H1 (cell line): ENCODE measurements around the gene ADGRV1. TPM values are rescaled to one million over a fixed set of nuclear protein-coding genes. Genes with fewer than 3 reads are reported as not detected.

ENCODE experiments used
- CTCF ChIA-PET: fragments of 300-600 bp; sonication (Branson Sonifier 250); formaldehyde crosslinking; loops from one replicate; lab custom pipeline; 2021; ENCODE audit not compliant: partially characterized antibody; lab: Charles Lee
- POLR2A ChIA-PET: fragments of 300-600 bp; sonication (Branson Sonifier 250); formaldehyde crosslinking; loops from one replicate; lab custom pipeline; 2021; ENCODE audit warnings: inconsistent platforms; ENCODE audit not compliant: partially characterized antibody; lab: Charles Lee
- DNase-seq, 2 experiments: peaks; one replicate each; pipeline versions ENCODE4 v3.0.0 to v3.0.0-alpha.2; 2010 to 2022; ENCODE audit warnings: low spot score in 2 of 2, low read depth in 1 of 2, mixed read lengths in 1 of 2
- FAIRE-seq: peaks from 2 replicates; lab custom pipeline; 2011; peaks lifted over from hg19 to GRCh38; lab: Jason Lieb, UNC
- H2AFZ ChIP-seq: 2 replicates; pipeline ENCODE4 v1.8.1; 2012; ENCODE audit warnings: low read length, inconsistent platforms
- H2AK5ac ChIP-seq: 2 replicates; pipeline ENCODE4 v1.6.1; 2013; ENCODE audit warnings: low read depth, low read length
- H2BK120ac ChIP-seq: replicated peaks from 2 replicates; pipeline ENCODE3; 2013; ENCODE audit warnings: low read depth, low read length, inconsistent platforms
- H2BK12ac ChIP-seq: 2 replicates; pipeline ENCODE4 v1.6.1; 2013; ENCODE audit warnings: low read depth, low read length
- H2BK15ac ChIP-seq: 2 replicates; pipeline ENCODE4 v1.6.1; 2013; ENCODE audit warnings: low read length
- H2BK20ac ChIP-seq: 2 replicates; pipeline ENCODE4 v1.6.1; 2013; ENCODE audit warnings: low read length
- H2BK5ac ChIP-seq: 2 replicates; pipeline ENCODE4 v1.6.1; 2013; ENCODE audit warnings: low read depth, low read length
- H3K14ac ChIP-seq: 2 replicates; pipeline ENCODE4 v1.6.1; 2013; ENCODE audit warnings: inconsistent platforms; ENCODE audit not compliant: insufficient read length
- H3K18ac ChIP-seq: 2 replicates; pipeline ENCODE4 v1.6.1; 2013; ENCODE audit warnings: low read length; ENCODE audit errors: extremely low read depth
- H3K23ac ChIP-seq: 2 replicates; pipeline ENCODE4 v1.6.1; 2013; ENCODE audit warnings: inconsistent platforms; ENCODE audit not compliant: insufficient read length
- H3K23me2 ChIP-seq: 2 replicates; pipeline ENCODE4 v1.6.1; 2013; ENCODE audit warnings: low read depth, low read length
- H3K27ac ChIP-seq: 2 replicates; pipeline ENCODE4 v1.6.1; 2011; ENCODE audit warnings: low read depth, low read length, inconsistent platforms
- H3K27me3 ChIP-seq, 4 experiments: replicated peaks in 1 of 4; 1 replicate in 1 of 4; 2 replicates in 3 of 4; pipeline versions ENCODE4 v1.6.1 to v1.8.1; 2011 to 2013; ENCODE audit warnings: low read length in 3 of 4, mild to moderate bottlenecking in 3 of 4, inconsistent platforms in 2 of 4, mixed read lengths in 2 of 4, moderate library complexity in 1 of 4; ENCODE audit not compliant: control insufficient read depth in 3 of 4, insufficient read depth in 3 of 4; ENCODE audit errors: extremely low read depth in 1 of 4
- H3K36me3 ChIP-seq, 4 experiments: 2 replicates each; pipeline versions ENCODE4 v1.6.1 to v1.8.1; 2011 to 2013; ENCODE audit warnings: mild to moderate bottlenecking in 4 of 4, low read length in 3 of 4, moderate library complexity in 2 of 4, control low read depth in 1 of 4, inconsistent platforms in 1 of 4; ENCODE audit not compliant: insufficient read depth in 4 of 4, control insufficient read depth in 2 of 4
- H3K4ac ChIP-seq: replicated peaks from 2 replicates; pipeline ENCODE3; 2013; ENCODE audit warnings: low read length, low read depth, mixed read lengths, inconsistent platforms; ENCODE audit not compliant: insufficient read length
- H3K4me1 ChIP-seq, 4 experiments: replicated peaks in 1 of 4; 1 replicate in 1 of 4; 2 replicates in 3 of 4; pipeline versions ENCODE4 v1.6.1 to v1.8.1; 2011 to 2013; ENCODE audit warnings: low read length in 3 of 4, inconsistent platforms in 2 of 4, mixed read lengths in 1 of 4; ENCODE audit not compliant: insufficient read depth in 4 of 4, control insufficient read depth in 3 of 4
- H3K4me2 ChIP-seq, 2 experiments: 2 replicates each; pipeline versions ENCODE4 v1.6.1 to v1.8.1; 2011 to 2013; ENCODE audit warnings: low read depth in 2 of 2, low read length in 2 of 2, control low read depth in 1 of 2, inconsistent platforms in 1 of 2, mild to moderate bottlenecking in 1 of 2; ENCODE audit not compliant: insufficient read depth in 1 of 2
- H3K4me3 ChIP-seq, 4 experiments: fragments of 200-600, 300-600 bp in 1 of 4; sonication (generic), shearing (Covaris generic), sonication (Bioruptor Twin) in 1 of 4; 2 replicates each; pipeline versions ENCODE4 v1.5.1 to v1.8.1; 2011 to 2016; ENCODE audit warnings: low read length in 4 of 4, low read depth in 3 of 4, control low read depth in 2 of 4, inconsistent platforms in 2 of 4, mild to moderate bottlenecking in 2 of 4, mixed read lengths in 1 of 4, moderate library complexity in 1 of 4; ENCODE audit not compliant: insufficient read depth in 2 of 4; ENCODE audit errors: extremely low read depth in 1 of 4
- H3K56ac ChIP-seq: replicated peaks from 2 replicates; pipeline ENCODE3; 2013; ENCODE audit warnings: low read depth, mild to moderate bottlenecking, mixed read lengths, low read length, inconsistent platforms; ENCODE audit not compliant: insufficient read length
- H3K79me1 ChIP-seq: 2 replicates; pipeline ENCODE4 v1.6.1; 2013; ENCODE audit warnings: low read depth, low read length, control low read depth
- H3K79me2 ChIP-seq, 2 experiments: 2 replicates each; pipeline versions ENCODE4 v1.6.1 to v1.8.1; 2012 to 2013; ENCODE audit warnings: low read length in 2 of 2, mild to moderate bottlenecking in 2 of 2, inconsistent platforms in 1 of 2; ENCODE audit not compliant: insufficient read depth in 2 of 2, control insufficient read depth in 1 of 2
- H3K9ac ChIP-seq, 4 experiments: replicated peaks in 1 of 4; 1 replicate in 1 of 4; 2 replicates in 3 of 4; pipeline versions ENCODE4 v1.6.1 to v1.8.1; 2011 to 2013; ENCODE audit warnings: low read depth in 3 of 4, low read length in 3 of 4, control low read depth in 2 of 4, mild to moderate bottlenecking in 2 of 4, moderate library complexity in 2 of 4, inconsistent platforms in 1 of 4; ENCODE audit errors: extremely low read depth in 1 of 4
- H3K9me3 ChIP-seq, 2 experiments: 2 replicates each; pipeline versions ENCODE4 v1.6.1 to v1.8.1; 2012 to 2013; ENCODE audit warnings: mild to moderate bottlenecking in 2 of 2, moderate library complexity in 2 of 2, control low read depth in 1 of 2, inconsistent platforms in 1 of 2, low read depth in 1 of 2, low read length in 1 of 2, mixed read lengths in 1 of 2; ENCODE audit not compliant: insufficient read depth in 2 of 2
- H4K20me1 ChIP-seq, 2 experiments: replicated peaks in 1 of 2; 2 replicates each; pipeline versions ENCODE3 to v1.8.1; 2011 to 2013; ENCODE audit warnings: inconsistent platforms in 2 of 2, low read length in 2 of 2, mild to moderate bottlenecking in 1 of 2; ENCODE audit not compliant: insufficient read depth in 2 of 2, control insufficient read depth in 1 of 2
- H4K5ac ChIP-seq: 2 replicates; pipeline ENCODE4 v1.6.1; 2013; ENCODE audit warnings: low read length, low read depth, mixed read lengths, inconsistent platforms; ENCODE audit not compliant: insufficient read length
- H4K8ac ChIP-seq: 2 replicates; pipeline ENCODE4 v1.8.0; 2013; ENCODE audit warnings: mild to moderate bottlenecking, moderate library complexity, low read length, inconsistent platforms; ENCODE audit not compliant: insufficient read depth; ENCODE audit errors: extremely low read depth
- H4K91ac ChIP-seq: replicated peaks from 2 replicates; pipeline ENCODE3; 2013; ENCODE audit warnings: low read length, mixed read lengths, inconsistent platforms; ENCODE audit not compliant: insufficient read length
- ASH2L ChIP-seq: fragments of 200-600, 300-600 bp; sonication (generic); IDR thresholded peaks from one replicate; pipeline ENCODE4 v1.7.1; 2017; ENCODE audit warnings: low read length
- EGR1 ChIP-seq: IDR thresholded peaks from 2 replicates; pipeline ENCODE4 v1.6.1; 2011; ENCODE audit warnings: low read depth, low read length, borderline replicate concordance
- RAD21 ChIP-seq, 2 experiments: IDR thresholded peaks in 1 of 2; conservative IDR thresholded peaks in 1 of 2; 2 replicates each; pipeline ENCODE4 v1.6.1; 2011; ENCODE audit warnings: low read depth in 2 of 2, low read length in 2 of 2, improper control_type of control experiment in 1 of 2, inconsistent platforms in 1 of 2, mild to moderate bottlenecking in 1 of 2, moderate library complexity in 1 of 2
- SP2 ChIP-seq: IDR thresholded peaks from 2 replicates; pipeline ENCODE4 v1.6.1; 2012; ENCODE audit warnings: mild to moderate bottlenecking, low read length, inconsistent platforms
- SP4 ChIP-seq: IDR thresholded peaks from 2 replicates; pipeline ENCODE4 v1.6.1; 2012; ENCODE audit warnings: low read length, inconsistent platforms
- TEAD4 ChIP-seq: IDR thresholded peaks from 2 replicates; pipeline ENCODE4 v1.6.1; 2012; ENCODE audit warnings: low read depth, low read length, inconsistent platforms, mixed read lengths
- WGBS, 2 experiments: shearing (Covaris generic) in 1 of 2; methylation state at CpG; one replicate each; pipeline versions ENCODE4 v1.1.6 to v1.1.7; 2013 to 2015; ENCODE audit warnings: low lambda C conversion rate in 2 of 2, mixed read lengths in 2 of 2, inconsistent platforms in 1 of 2, low coverage in 1 of 2, missing lambda C conversion rate in 1 of 2; ENCODE audit not compliant: insufficient replicate concordance in 2 of 2, insufficient coverage in 1 of 2, insufficient read length in 1 of 2; ENCODE audit errors: extremely low coverage in 1 of 2, missing lambda C conversion rate in 1 of 2; 5-methylcytosine and 5-hydroxymethylcytosine counted together
- polyA plus RNA-seq, 7 experiments: library from polyadenylated mRNA; depleted of rRNA in 3 of 7; stranded (reverse) in 5 of 7; unstranded in 2 of 7; fragments of >200 nt in 5 of 7; fragments of 200-250 nt in 2 of 7; gene quantifications; 1 replicate in 5 of 7; 2 replicates in 1 of 7; 4 replicates in 1 of 7; pipeline versions ENCODE4 v1.2.1 to v1.2.3, GENCODE V29; 2011 to 2013; ENCODE audit warnings: missing spikeins in 2 of 7, mixed read lengths in 2 of 7
- total RNA-seq: library from RNA; stranded (reverse); fragmentation: NEBNext Ultra II Directional; extraction: Animal tissue kit (Norgen Biotek cat#: 25700); gene quantifications from 2 replicates; pipeline ENCODE4 v1.2.1, GENCODE V29; 2021
- TF ChIP-seq, protein P1 (sequence below): IDR thresholded peaks from 2 replicates; pipeline ENCODE4 v1.6.1; 2011; ENCODE audit warnings: low read depth, mild to moderate bottlenecking, low read length; ENCODE audit not compliant: insufficient read depth
- TF ChIP-seq, protein P2 (sequence below): IDR thresholded peaks from 2 replicates; pipeline ENCODE4 v1.6.1; 2012; ENCODE audit warnings: inconsistent platforms

ADGRV1 gene
- total and polyA plus RNA-seq, 2 of the 8 experiments (the other 6 are each of a cell fraction or from before 2014, with no cell fraction given) = 53.1 to 62.2 TPM

DNA sequence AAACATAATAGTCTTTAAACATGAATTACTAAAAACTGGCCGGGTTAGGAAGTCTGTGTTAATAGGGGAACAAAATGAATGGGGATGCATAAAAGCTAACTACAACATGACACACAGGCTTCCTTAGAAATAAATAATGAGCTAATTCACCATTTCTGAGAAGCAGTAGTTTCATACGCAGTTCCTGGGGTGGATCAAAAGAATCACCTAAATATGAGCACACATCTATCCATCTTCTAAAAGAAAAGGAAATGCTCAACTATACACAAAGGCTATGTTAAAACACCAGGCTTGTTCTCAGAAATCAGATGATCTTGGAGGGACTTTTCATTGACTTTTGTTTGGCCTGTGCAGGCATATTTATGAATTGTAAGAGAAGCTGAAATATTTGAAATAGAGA lies 451.5 kb downstream of the ADGRV1 start:
- TF ChIP-seq, protein P1, sequence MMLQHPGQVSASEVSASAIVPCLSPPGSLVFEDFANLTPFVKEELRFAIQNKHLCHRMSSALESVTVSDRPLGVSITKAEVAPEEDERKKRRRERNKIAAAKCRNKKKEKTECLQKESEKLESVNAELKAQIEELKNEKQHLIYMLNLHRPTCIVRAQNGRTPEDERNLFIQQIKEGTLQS = no peak
- TF ChIP-seq SP4 (no peak), SP2 (no peak), RAD21 (IDR thresholded peaks at IDR 0.05 in 1 of 2, conservative IDR thresholded peaks at IDR 0.05 in 1 of 2; ENCODE audit: low read depth in 2 of 2, low read length in 2 of 2) (no peak), TEAD4 (no peak), ASH2L (no peak), EGR1 (no peak)
- TF ChIP-seq, protein P2, sequence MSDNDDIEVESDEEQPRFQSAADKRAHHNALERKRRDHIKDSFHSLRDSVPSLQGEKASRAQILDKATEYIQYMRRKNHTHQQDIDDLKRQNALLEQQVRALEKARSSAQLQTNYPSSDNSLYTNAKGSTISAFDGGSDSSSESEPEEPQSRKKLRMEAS = no peak
- TF ChIP-seq, all 59 proteins: peak for 0
- Histone ChIP-seq H3K27me3 (no peaks in the 10 kb centered on the region), H3K9me3 (no peaks in the 10 kb centered on the region), H2BK15ac (no peak overlapping the region), H3K4ac (no peak overlapping the region), H3K14ac (no peak overlapping the region), H4K91ac (no peak overlapping the region), H4K5ac (no peak overlapping the region), H3K23me2 (no peaks in the 10 kb centered on the region; the same call in 1 of the 2 replicates), H3K79me1 (no peaks in the 10 kb centered on the region), H3K9ac (no peak overlapping the region), H3K79me2 (no peaks in the 10 kb centered on the region; a peak in 1 of 4 replicates), H3K23ac (no peak overlapping the region), H3K36me3 (no peaks in the 10 kb centered on the region), H3K18ac (no peak overlapping the region), H2BK20ac (no peak overlapping the region), H4K8ac (no peak overlapping the region), H3K56ac (no peak overlapping the region), H3K4me2 (no peak overlapping the region), H3K4me1 (no peaks in the 10 kb centered on the region), H2AK5ac (no peak overlapping the region), H3K4me3 (no peak overlapping the region), H2BK12ac (no peak overlapping the region), H4K20me1 (peaks cover 0 to 2% of the 10 kb centered on the region in 2 experiments), H3K27ac (no peak overlapping the region), H2AFZ (no peak overlapping the region), H2BK120ac (no peak overlapping the region), H2BK5ac (no peak overlapping the region)
- WGBS, 2 experiments = 87% methylated on average over 2 of the region's 2 CpGs; no CpG with 5 or more reads in 1 of the 2 experiments
- no peak for FAIRE-seq
- ChIA-PET POLR2A (no interaction called here), CTCF (interaction anchor here (0.6 to 1.6 kb wide), 3 partner anchors 78 to 425 kb away, joined by 3 to 4 read pairs (median 3); no protein-coding TSS in a partner anchor)
- no peak for DNase-seq
